Measurements from ENCODE around the gene MSMO1. TPM values are rescaled to one million over a fixed set of nuclear protein-coding genes. Genes with fewer than 3 reads are reported as not detected.

MSMO1 gene
- total and polyA plus RNA-seq, 2 of the 8 experiments (the other 6 are each of a cell fraction or from before 2014, with no cell fraction given), result 79.8 to 109 TPM

- Histone ChIP-seq H3K4me2 (ENCODE audit: insufficient read depth in 1 of 2, low read depth in 2 of 2, low read length in 2 of 2) (no peak overlapping the region), H3K79me1 (ENCODE audit: low read depth, low read length) (no peaks in the 10 kb centered on the region), H2BK5ac (ENCODE audit: low read depth, low read length) (no peak overlapping the region), H3K4ac (replicated peaks; ENCODE audit: insufficient read length, low read depth, low read length) (no peak overlapping the region), H4K8ac (ENCODE audit: extremely low read depth, insufficient read depth, low read length) (no peak overlapping the region), H3K4me3 (ENCODE audit: extremely low read depth in 1 of 4, insufficient read depth in 2 of 4, low read depth in 3 of 4, low read length in 4 of 4) (no peak overlapping the region), H3K18ac (ENCODE audit: extremely low read depth, low read length) (no peak overlapping the region), H4K20me1 (replicated peaks in 1 of 2; ENCODE audit: control insufficient read depth in 1 of 2, insufficient read depth in 2 of 2, low read length in 2 of 2) (no peaks in the 10 kb centered on the region), H3K79me2 (ENCODE audit: control insufficient read depth in 1 of 2, insufficient read depth in 2 of 2, low read length in 2 of 2) (no peaks in the 10 kb centered on the region), H2BK12ac (ENCODE audit: low read depth, low read length) (0 out of 2 replicates have a peak overlapping the region, but pooled peaks have one; percentile 12), H3K27ac (ENCODE audit: low read depth, low read length) (no peak overlapping the region), H3K14ac (ENCODE audit: insufficient read length) (no peak overlapping the region), H3K27me3 (replicated peaks in 1 of 4; ENCODE audit: control insufficient read depth in 3 of 4, extremely low read depth in 1 of 4, insufficient read depth in 3 of 4, low read length in 3 of 4) (no peaks in the 10 kb centered on the region), H2BK15ac (ENCODE audit: low read length) (no peak overlapping the region), H3K36me3 (ENCODE audit: control insufficient read depth in 2 of 4, insufficient read depth in 4 of 4, low read length in 3 of 4) (no peaks in the 10 kb centered on the region), H3K23me2 (ENCODE audit: low read depth, low read length) (no peaks in the 10 kb centered on the region), H2AK5ac (ENCODE audit: low read depth, low read length) (no peak overlapping the region), H2BK120ac (replicated peaks; ENCODE audit: low read depth, low read length) (no peak overlapping the region), H3K23ac (ENCODE audit: insufficient read length) (no peak overlapping the region), H2BK20ac (ENCODE audit: low read length) (no peak overlapping the region), H4K91ac (replicated peaks; ENCODE audit: insufficient read length, low read length) (no peak overlapping the region), H4K5ac (ENCODE audit: insufficient read length, low read depth, low read length) (no peak overlapping the region), H3K9me3 (ENCODE audit: insufficient read depth in 2 of 2, low read depth in 1 of 2, low read length in 1 of 2) (no peaks in the 10 kb centered on the region), H2AFZ (ENCODE audit: low read length) (no peak overlapping the region), H3K4me1 (replicated peaks in 1 of 4; ENCODE audit: control insufficient read depth in 3 of 4, insufficient read depth in 4 of 4, low read length in 3 of 4) (peaks cover 0 to 6% (median 2%) of the 10 kb centered on the region in 4 experiments; a peak in 2 of 7 replicates), H3K56ac (replicated peaks; ENCODE audit: insufficient read length, low read depth, low read length) (no peak overlapping the region), H3K9ac (replicated peaks in 1 of 4; ENCODE audit: extremely low read depth in 1 of 4, low read depth in 3 of 4, low read length in 3 of 4) (no peak overlapping the region)
- TF ChIP-seq CEBPB (IDR thresholded peaks at IDR 0.05; ENCODE audit: low read depth, low read length) (no peak), SP1 (IDR thresholded peaks at IDR 0.05; ENCODE audit: low read depth, low read length) (no peak), SRF (IDR thresholded peaks at IDR 0.05; ENCODE audit: low read depth, low read length) (no peak), BCL11A (IDR thresholded peaks at IDR 0.05; ENCODE audit: low read depth in 2 of 2, low read length in 2 of 2) (no peak)
- no peak for DNase-seq (ENCODE audit: low read depth in 1 of 2, low spot score in 2 of 2)
- no peak for FAIRE-seq
- CTCF ChIA-PET (ENCODE audit: partially characterized antibody), result interaction anchor here (0.9 to 1.8 kb wide), 2 partner anchors 11 to 13 kb away, joined by 3 to 5 read pairs; no protein-coding TSS in a partner anchor
- POLR2A ChIA-PET (ENCODE audit: partially characterized antibody), result no interaction called here
- 78% methylated on average over 1 of the region's 1 CpG; no CpG with 5 or more reads in 1 of the 2 experiments for WGBS, 2 experiments (ENCODE audit: extremely low coverage in 1 of 2, insufficient coverage in 1 of 2, insufficient read length in 1 of 2, insufficient replicate concordance in 2 of 2, low coverage in 1 of 2, low lambda C conversion rate in 2 of 2, missing lambda C conversion rate in 1 of 2)
These were observed 40.6 kb downstream of the MSMO1 start for GRCh38 chr4:165368114-165368513.
